ENCODE results near the gene EVC.

EVC gene

DNA sequence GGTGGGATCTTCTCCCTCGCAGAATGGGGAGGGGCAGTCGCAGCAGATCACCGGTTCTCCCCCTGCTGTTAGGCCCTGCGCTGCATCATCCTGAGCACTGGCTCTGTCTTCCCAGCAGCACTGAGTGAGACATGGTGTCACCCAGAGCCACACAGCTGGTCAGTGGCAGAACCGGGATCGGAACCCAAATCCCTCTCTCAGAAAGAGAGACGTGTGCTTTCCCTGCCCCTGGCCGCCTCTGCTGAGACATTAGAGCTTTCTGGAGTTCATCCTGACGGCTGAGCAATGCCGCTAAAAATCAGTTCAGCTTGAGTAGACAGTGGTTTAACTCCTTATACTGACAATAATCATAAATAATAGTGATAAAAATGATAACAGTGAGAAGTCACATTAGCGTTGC, 87.9 kb downstream of the EVC start:
- TF ChIP-seq YY1 (IDR thresholded peaks at IDR 0.05; ENCODE audit: low read depth) (no peak), CEBPB (IDR thresholded peaks at IDR 0.05) (no peak), FOXM1 (IDR thresholded peaks at IDR 0.05; ENCODE audit: borderline replicate concordance, low read depth) (no peak), TCF12 (IDR thresholded peaks at IDR 0.05; ENCODE audit: low read depth) (no peak), EP300 (IDR thresholded peaks at IDR 0.05; ENCODE audit: borderline replicate concordance) (no peak), NFIC (IDR thresholded peaks at IDR 0.05) (no peak), EGR1 (IDR thresholded peaks at IDR 0.05) (no peak), TEAD4 (IDR thresholded peaks at IDR 0.05) (no peak), TAF1 (IDR thresholded peaks at IDR 0.05; ENCODE audit: low read depth) (no peak), ZBTB7A (IDR thresholded peaks at IDR 0.05; ENCODE audit: low read depth) (no peak), RAD21 (IDR thresholded peaks at IDR 0.05; ENCODE audit: low read depth) (no peak)
- TF ChIP-seq, protein P1, sequence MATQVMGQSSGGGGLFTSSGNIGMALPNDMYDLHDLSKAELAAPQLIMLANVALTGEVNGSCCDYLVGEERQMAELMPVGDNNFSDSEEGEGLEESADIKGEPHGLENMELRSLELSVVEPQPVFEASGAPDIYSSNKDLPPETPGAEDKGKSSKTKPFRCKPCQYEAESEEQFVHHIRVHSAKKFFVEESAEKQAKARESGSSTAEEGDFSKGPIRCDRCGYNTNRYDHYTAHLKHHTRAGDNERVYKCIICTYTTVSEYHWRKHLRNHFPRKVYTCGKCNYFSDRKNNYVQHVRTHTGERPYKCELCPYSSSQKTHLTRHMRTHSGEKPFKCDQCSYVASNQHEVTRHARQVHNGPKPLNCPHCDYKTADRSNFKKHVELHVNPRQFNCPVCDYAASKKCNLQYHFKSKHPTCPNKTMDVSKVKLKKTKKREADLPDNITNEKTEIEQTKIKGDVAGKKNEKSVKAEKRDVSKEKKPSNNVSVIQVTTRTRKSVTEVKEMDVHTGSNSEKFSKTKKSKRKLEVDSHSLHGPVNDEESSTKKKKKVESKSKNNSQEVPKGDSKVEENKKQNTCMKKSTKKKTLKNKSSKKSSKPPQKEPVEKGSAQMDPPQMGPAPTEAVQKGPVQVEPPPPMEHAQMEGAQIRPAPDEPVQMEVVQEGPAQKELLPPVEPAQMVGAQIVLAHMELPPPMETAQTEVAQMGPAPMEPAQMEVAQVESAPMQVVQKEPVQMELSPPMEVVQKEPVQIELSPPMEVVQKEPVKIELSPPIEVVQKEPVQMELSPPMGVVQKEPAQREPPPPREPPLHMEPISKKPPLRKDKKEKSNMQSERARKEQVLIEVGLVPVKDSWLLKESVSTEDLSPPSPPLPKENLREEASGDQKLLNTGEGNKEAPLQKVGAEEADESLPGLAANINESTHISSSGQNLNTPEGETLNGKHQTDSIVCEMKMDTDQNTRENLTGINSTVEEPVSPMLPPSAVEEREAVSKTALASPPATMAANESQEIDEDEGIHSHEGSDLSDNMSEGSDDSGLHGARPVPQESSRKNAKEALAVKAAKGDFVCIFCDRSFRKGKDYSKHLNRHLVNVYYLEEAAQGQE (IDR thresholded peaks at IDR 0.05; ENCODE audit: low read depth), result no peak
- TF ChIP-seq, protein P2, sequence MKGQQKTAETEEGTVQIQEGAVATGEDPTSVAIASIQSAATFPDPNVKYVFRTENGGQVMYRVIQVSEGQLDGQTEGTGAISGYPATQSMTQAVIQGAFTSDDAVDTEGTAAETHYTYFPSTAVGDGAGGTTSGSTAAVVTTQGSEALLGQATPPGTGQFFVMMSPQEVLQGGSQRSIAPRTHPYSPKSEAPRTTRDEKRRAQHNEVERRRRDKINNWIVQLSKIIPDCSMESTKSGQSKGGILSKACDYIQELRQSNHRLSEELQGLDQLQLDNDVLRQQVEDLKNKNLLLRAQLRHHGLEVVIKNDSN (IDR thresholded peaks at IDR 0.05), result no peak
- TF ChIP-seq, protein P3, sequence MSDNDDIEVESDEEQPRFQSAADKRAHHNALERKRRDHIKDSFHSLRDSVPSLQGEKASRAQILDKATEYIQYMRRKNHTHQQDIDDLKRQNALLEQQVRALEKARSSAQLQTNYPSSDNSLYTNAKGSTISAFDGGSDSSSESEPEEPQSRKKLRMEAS (IDR thresholded peaks at IDR 0.05), result no peak

DNA sequence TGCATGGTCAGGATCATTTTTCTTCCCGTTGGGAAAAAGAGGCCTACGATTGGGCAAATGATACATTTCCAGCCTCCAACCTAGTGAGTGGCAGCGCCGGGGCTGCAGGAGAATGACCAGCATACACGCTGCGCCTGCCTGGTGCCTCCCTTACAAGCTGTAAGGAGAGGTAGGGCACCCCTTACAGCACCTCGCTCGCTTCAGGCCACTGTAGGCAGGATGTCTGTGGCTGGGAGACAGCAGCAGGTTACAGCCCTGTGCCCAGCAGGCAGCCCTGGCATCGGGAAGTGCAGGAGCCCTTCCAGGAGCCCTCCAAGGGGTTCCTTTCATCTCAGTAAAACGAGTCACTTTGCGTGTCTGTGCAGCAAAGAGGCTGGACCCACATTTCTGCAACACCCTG, 88.4 kb downstream of the EVC start:
- TF ChIP-seq TEAD4 (IDR thresholded peaks at IDR 0.05) (no peak), EGR1 (IDR thresholded peaks at IDR 0.05) (no peak), ZBTB7A (IDR thresholded peaks at IDR 0.05; ENCODE audit: low read depth) (no peak), YY1 (IDR thresholded peaks at IDR 0.05; ENCODE audit: low read depth) (no peak)

DNA sequence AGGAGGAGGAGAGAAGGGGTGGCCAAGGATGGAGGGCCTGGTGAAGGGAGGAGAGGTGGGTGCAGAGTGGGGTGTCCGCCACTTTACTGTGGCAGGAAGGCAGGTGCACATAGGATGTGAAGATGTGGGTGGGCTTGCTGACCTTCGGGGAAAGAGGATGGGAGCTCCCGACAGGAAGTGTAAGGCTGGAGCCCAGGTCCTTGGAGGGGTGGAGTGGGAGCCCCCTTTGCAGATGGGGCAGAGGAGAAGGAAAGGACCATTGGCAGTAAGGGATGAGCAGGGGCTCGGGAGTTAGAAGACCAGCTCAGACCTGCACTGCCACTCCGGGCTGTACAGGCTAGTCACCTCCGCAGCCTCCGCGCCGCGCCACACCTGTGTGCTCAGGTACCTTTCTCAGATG, 89.5 kb downstream of the EVC start:
- TF ChIP-seq ZBTB7A (IDR thresholded peaks at IDR 0.05; ENCODE audit: low read depth) (no peak), CEBPB (IDR thresholded peaks at IDR 0.05) (no peak), TCF12 (IDR thresholded peaks at IDR 0.05; ENCODE audit: low read depth) (no peak), CREB1 (IDR thresholded peaks at IDR 0.05; ENCODE audit: low read depth) (no peak), EP300 (IDR thresholded peaks at IDR 0.05; ENCODE audit: borderline replicate concordance) (no peak), RAD21 (IDR thresholded peaks at IDR 0.05; ENCODE audit: low read depth) (no peak), TEAD4 (IDR thresholded peaks at IDR 0.05) (no peak), EGR1 (IDR thresholded peaks at IDR 0.05) (no peak), TAF1 (IDR thresholded peaks at IDR 0.05; ENCODE audit: low read depth) (no peak), FOXM1 (IDR thresholded peaks at IDR 0.05; ENCODE audit: borderline replicate concordance, low read depth) (no peak), YY1 (IDR thresholded peaks at IDR 0.05; ENCODE audit: low read depth) (no peak), NFIC (IDR thresholded peaks at IDR 0.05) (no peak)
- TF ChIP-seq, protein P1 (IDR thresholded peaks at IDR 0.05; ENCODE audit: low read depth), result no peak
- TF ChIP-seq, protein P3 (IDR thresholded peaks at IDR 0.05), result no peak
- TF ChIP-seq, protein P2 (IDR thresholded peaks at IDR 0.05), result no peak

DNA sequence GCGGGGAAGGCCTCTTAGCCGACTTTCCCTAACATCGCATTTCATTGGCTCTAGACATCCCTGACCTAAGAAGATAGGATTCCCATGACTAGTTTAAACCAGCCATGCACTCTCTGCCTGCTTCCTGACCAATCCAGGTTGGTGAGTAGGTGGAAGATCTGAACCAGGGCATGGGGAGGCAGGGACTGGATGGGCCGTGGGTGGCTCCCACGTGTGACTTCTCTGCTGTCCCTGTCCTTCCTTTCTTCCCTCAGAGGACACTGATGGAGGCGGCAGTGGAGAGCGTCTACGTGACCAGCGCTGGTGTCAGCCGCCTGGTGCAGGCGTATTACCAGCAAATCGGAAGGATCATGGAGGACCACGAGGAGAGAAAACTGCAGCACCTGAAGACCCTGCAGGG, 90.7 kb downstream of the EVC start:
- TF ChIP-seq ZBTB7A (IDR thresholded peaks at IDR 0.05; ENCODE audit: low read depth) (no peak), NFIC (IDR thresholded peaks at IDR 0.05) (no peak), TAF1 (IDR thresholded peaks at IDR 0.05; ENCODE audit: low read depth) (no peak), YY1 (IDR thresholded peaks at IDR 0.05; ENCODE audit: low read depth) (no peak), CEBPB (IDR thresholded peaks at IDR 0.05) (no peak), TEAD4 (IDR thresholded peaks at IDR 0.05) (no peak), FOXM1 (IDR thresholded peaks at IDR 0.05; ENCODE audit: borderline replicate concordance, low read depth) (no peak), TCF12 (IDR thresholded peaks at IDR 0.05; ENCODE audit: low read depth) (no peak)
- TF ChIP-seq, protein P2 (IDR thresholded peaks at IDR 0.05), result no peak

DNA sequence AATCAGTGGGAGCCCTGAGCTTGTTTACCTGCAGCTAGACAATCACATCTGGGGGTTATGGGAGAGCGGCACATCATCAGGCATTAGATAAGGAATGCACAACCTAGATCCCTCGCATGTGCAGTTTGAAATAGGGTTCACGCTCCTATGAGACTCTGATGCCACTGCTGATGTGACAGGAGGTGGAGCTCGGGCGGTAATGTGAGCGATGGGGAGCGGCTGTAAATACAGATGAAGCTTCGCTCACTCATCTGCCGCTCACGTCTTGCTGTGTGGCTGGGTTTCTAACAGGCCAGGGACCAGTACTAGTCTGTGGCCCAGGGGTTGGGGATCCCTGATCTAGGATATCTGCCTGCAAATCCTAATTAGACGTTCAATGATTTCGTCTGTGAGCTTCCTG, 91.6 kb downstream of the EVC start:
- TF ChIP-seq, protein P3 (IDR thresholded peaks at IDR 0.05), result no peak
- TF ChIP-seq, protein P1 (IDR thresholded peaks at IDR 0.05; ENCODE audit: low read depth), result no peak
- TF ChIP-seq FOXM1 (IDR thresholded peaks at IDR 0.05; ENCODE audit: borderline replicate concordance, low read depth) (no peak), TCF12 (IDR thresholded peaks at IDR 0.05; ENCODE audit: low read depth) (no peak), ZBTB7A (IDR thresholded peaks at IDR 0.05; ENCODE audit: low read depth) (no peak), CREB1 (IDR thresholded peaks at IDR 0.05; ENCODE audit: low read depth) (no peak), EGR1 (IDR thresholded peaks at IDR 0.05) (no peak), TAF1 (IDR thresholded peaks at IDR 0.05; ENCODE audit: low read depth) (no peak), EP300 (IDR thresholded peaks at IDR 0.05; ENCODE audit: borderline replicate concordance) (no peak), TEAD4 (IDR thresholded peaks at IDR 0.05) (no peak), CEBPB (IDR thresholded peaks at IDR 0.05) (no peak), YY1 (IDR thresholded peaks at IDR 0.05; ENCODE audit: low read depth) (no peak), RAD21 (IDR thresholded peaks at IDR 0.05; ENCODE audit: low read depth) (no peak), NFIC (IDR thresholded peaks at IDR 0.05) (no peak)
- TF ChIP-seq, protein P2 (IDR thresholded peaks at IDR 0.05), result no peak
